ENCODE measurements around the gene DCD. TPM values are rescaled to one million over a fixed set of nuclear protein-coding genes. Genes with fewer than 3 reads are reported as not detected.

DCD gene
- total and polyA plus RNA-seq, 2 experiments from 2014 or later: not detected

- WGBS (ENCODE audit: low lambda C conversion rate, missing lambda C conversion rate): 69% methylated on average over 2 of the region's 2 CpGs
- no peak within 1 kb of the TSS for H3K27ac ChIP-seq
- H3K4me2 ChIP-seq: no peak within 1 kb of the TSS
Observed at GRCh38 chr12:54634795-54635194, 13.4 kb downstream of the DCD start, which contains the start of gene LACRT. Gene LACRT (minus strand): TSS chr12:54634895. CDS start chr12:54634841, 54 bp downstream.

GRCh38 chr12:54631988-54632728 is 16.0 kb downstream of the DCD start:
- H3K27ac ChIP-seq: no peak overlapping the region
- no peaks in the 10 kb centered on the region for H3K9me2 ChIP-seq (replicated peaks; ENCODE audit: insufficient read depth)
- no peak overlapping the region for H3K4me3 ChIP-seq
- no peak overlapping the region for H2AFZ ChIP-seq
- no peaks in the 10 kb centered on the region for H3K36me3 ChIP-seq (replicated peaks; ENCODE audit: insufficient read depth, low read depth)
- H3K4me2 ChIP-seq: no peak overlapping the region
- peaks cover 44% of the 10 kb centered on the region for H3K27me3 ChIP-seq
- H3K4me1 ChIP-seq (ENCODE audit: insufficient read depth): no peaks in the 10 kb centered on the region
- H4K20me1 ChIP-seq (ENCODE audit: insufficient read depth, poor library complexity, severe bottlenecking): no peaks in the 10 kb centered on the region
- TF ChIP-seq EZH2 (IDR thresholded peaks at IDR 0.05; ENCODE audit: borderline replicate concordance): no peak
- no peaks in the 10 kb centered on the region for H3K79me2 ChIP-seq
- no peaks in the 10 kb centered on the region for H3K9me3 ChIP-seq (ENCODE audit: low read depth)
- WGBS (ENCODE audit: low lambda C conversion rate, missing lambda C conversion rate): 69% methylated on average over 8 of the region's 8 CpGs
- no peak for DNase-seq (ENCODE audit: low spot score)

More at GRCh38 chr12:54634795-54635194, 13.4 kb downstream of the DCD start, which contains the start of gene LACRT:
- peaks cover 50% of the 10 kb centered on the region for H3K27me3 ChIP-seq
- H4K20me1 ChIP-seq (ENCODE audit: insufficient read depth, poor library complexity, severe bottlenecking): no peaks in the 10 kb centered on the region
- no peaks in the 10 kb centered on the region for H3K9me2 ChIP-seq (replicated peaks; ENCODE audit: insufficient read depth)
- no peaks in the 10 kb centered on the region for H3K9me3 ChIP-seq (ENCODE audit: low read depth)
- H3K4me1 ChIP-seq (ENCODE audit: insufficient read depth): no peaks in the 10 kb centered on the region
- H2AFZ ChIP-seq: no peak within 1 kb of the TSS
- H3K36me3 ChIP-seq (replicated peaks; ENCODE audit: insufficient read depth, low read depth): no peaks in the 10 kb centered on the region
- H3K79me2 ChIP-seq: no peaks in the 10 kb centered on the region
- no peak for DNase-seq (ENCODE audit: low spot score)
- H3K4me3 ChIP-seq: no peak within 1 kb of the TSS
- TF ChIP-seq CTCF (IDR thresholded peaks at IDR 0.05; ENCODE audit: poor library complexity) (no peak), EZH2phosphoT487 (IDR thresholded peaks at IDR 0.05; ENCODE audit: low read depth, severe bottlenecking, unreplicated experiment) (no peak), EZH2 (IDR thresholded peaks at IDR 0.05; ENCODE audit: borderline replicate concordance) (no peak)

GRCh38 chr12:54631551-54631950 is 16.6 kb downstream of the DCD start:
- Histone ChIP-seq H3K79me2 (no peaks in the 10 kb centered on the region), H2AFZ (no peak overlapping the region), H4K20me1 (ENCODE audit: insufficient read depth, poor library complexity, severe bottlenecking) (no peaks in the 10 kb centered on the region), H3K27ac (no peak overlapping the region), H3K4me1 (ENCODE audit: insufficient read depth) (no peaks in the 10 kb centered on the region), H3K27me3 (peaks cover 44% of the 10 kb centered on the region), H3K4me2 (no peak overlapping the region), H3K9me2 (replicated peaks; ENCODE audit: insufficient read depth) (no peaks in the 10 kb centered on the region), H3K36me3 (replicated peaks; ENCODE audit: insufficient read depth, low read depth) (no peaks in the 10 kb centered on the region), H3K9me3 (ENCODE audit: low read depth) (no peaks in the 10 kb centered on the region), H3K4me3 (no peak overlapping the region)
- TF ChIP-seq EZH2phosphoT487 (IDR thresholded peaks at IDR 0.05; ENCODE audit: low read depth, severe bottlenecking, unreplicated experiment) (no peak), CTCF (IDR thresholded peaks at IDR 0.05; ENCODE audit: poor library complexity) (no peak), EZH2 (IDR thresholded peaks at IDR 0.05; ENCODE audit: borderline replicate concordance) (no peak)
- WGBS (ENCODE audit: low lambda C conversion rate, missing lambda C conversion rate): 89% methylated on average over 5 of the region's 5 CpGs
- DNase-seq (ENCODE audit: low spot score): no peak

GRCh38 chr12:54629925-54630324 is 18.2 kb downstream of the DCD start:
- WGBS (ENCODE audit: low lambda C conversion rate, missing lambda C conversion rate): 92% methylated on average over 2 of the region's 2 CpGs
- no peaks in the 10 kb centered on the region for H3K79me2 ChIP-seq
- no peak overlapping the region for H3K27ac ChIP-seq
- TF ChIP-seq EZH2 (IDR thresholded peaks at IDR 0.05; ENCODE audit: borderline replicate concordance) (no peak), CTCF (IDR thresholded peaks at IDR 0.05; ENCODE audit: poor library complexity) (no peak), EZH2phosphoT487 (IDR thresholded peaks at IDR 0.05; ENCODE audit: low read depth, severe bottlenecking, unreplicated experiment) (no peak)
- H3K4me2 ChIP-seq: no peak overlapping the region
- H3K9me2 ChIP-seq (replicated peaks; ENCODE audit: insufficient read depth): no peaks in the 10 kb centered on the region
- H3K4me3 ChIP-seq: no peak overlapping the region
- no peaks in the 10 kb centered on the region for H3K9me3 ChIP-seq (ENCODE audit: low read depth)
- no peaks in the 10 kb centered on the region for H3K36me3 ChIP-seq (replicated peaks; ENCODE audit: insufficient read depth, low read depth)
- no peak overlapping the region for H2AFZ ChIP-seq
- no peak for DNase-seq (ENCODE audit: low spot score)
- peaks cover 34% of the 10 kb centered on the region for H3K27me3 ChIP-seq
- H3K4me1 ChIP-seq (ENCODE audit: insufficient read depth): no peaks in the 10 kb centered on the region
- no peaks in the 10 kb centered on the region for H4K20me1 ChIP-seq (ENCODE audit: insufficient read depth, poor library complexity, severe bottlenecking)

All from hepatocyte (in vitro differentiated cells).